ENCODE results near the gene EPSTI1. TPM values are rescaled to one million over a fixed set of nuclear protein-coding genes. Genes with fewer than 3 reads are reported as not detected.

EPSTI1 gene
- total and polyA plus RNA-seq, 11 donors, result 1.3 to 36.1 (median 4.5) TPM

DNA sequence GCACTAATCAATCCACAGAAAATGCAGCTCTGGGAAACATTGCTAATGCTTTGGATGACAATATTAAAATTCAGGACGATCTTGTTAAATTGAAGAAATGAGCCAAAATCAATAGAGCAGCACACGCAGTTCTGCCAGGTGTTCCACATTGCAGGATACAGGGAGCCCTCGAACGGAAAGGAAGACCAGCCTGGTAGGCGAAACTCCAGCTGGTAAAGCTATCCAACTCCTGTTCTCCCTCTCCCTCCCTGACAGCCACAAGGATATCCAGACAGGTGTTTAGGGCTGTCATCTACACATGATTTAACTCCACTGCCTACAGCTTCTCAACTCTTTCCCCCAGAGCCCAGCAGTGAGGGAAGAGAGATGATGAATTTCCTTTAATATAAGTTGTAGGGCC, 67.7 kb downstream of the EPSTI1 start:
- Histone ChIP-seq H3K27me3 (no peaks in the 10 kb centered on the region), H3K4me3 (no peak overlapping the region), H3K9me3 (peaks cover 0 to 6% (median 0%) of the 10 kb centered on the region in 12 donors), H3K4me1 (no peaks in the 10 kb centered on the region), H3K27ac (no peak overlapping the region), H3K36me3 (peaks cover 0 to 85% (median 3%) of the 10 kb centered on the region in 9 donors)
- WGBS, 4 donors, result 88 to 98% (median 90%) methylated on average over 5 of the region's 5 CpGs
- no peak for TF ChIP-seq POLR2A (IDR thresholded peaks at IDR 0.05)
- TF ChIP-seq, protein P1, sequence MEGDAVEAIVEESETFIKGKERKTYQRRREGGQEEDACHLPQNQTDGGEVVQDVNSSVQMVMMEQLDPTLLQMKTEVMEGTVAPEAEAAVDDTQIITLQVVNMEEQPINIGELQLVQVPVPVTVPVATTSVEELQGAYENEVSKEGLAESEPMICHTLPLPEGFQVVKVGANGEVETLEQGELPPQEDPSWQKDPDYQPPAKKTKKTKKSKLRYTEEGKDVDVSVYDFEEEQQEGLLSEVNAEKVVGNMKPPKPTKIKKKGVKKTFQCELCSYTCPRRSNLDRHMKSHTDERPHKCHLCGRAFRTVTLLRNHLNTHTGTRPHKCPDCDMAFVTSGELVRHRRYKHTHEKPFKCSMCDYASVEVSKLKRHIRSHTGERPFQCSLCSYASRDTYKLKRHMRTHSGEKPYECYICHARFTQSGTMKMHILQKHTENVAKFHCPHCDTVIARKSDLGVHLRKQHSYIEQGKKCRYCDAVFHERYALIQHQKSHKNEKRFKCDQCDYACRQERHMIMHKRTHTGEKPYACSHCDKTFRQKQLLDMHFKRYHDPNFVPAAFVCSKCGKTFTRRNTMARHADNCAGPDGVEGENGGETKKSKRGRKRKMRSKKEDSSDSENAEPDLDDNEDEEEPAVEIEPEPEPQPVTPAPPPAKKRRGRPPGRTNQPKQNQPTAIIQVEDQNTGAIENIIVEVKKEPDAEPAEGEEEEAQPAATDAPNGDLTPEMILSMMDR (IDR thresholded peaks at IDR 0.05), result no peak
- DNase-seq (no peak), ATAC-seq (no peak)
- intact Hi-C loops (cut with DNase I), result no loop called here

DNA sequence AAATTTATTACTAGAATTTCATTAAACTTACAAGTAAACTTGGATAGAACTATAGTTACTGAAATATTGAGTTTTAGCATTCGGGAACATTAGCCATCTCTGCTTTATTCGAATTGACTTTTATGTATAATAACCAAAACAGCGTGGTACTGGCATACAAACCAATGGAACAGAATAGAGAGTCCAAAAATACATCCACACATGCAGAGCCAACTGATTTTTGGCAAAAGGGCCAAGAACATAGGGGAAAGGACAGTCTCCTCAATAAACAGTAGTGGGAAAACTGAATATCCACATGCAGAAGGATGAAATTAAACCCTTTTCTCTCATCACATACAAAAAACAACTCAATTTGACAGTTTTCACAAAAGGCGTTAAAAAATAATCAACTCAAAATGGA, 84.3 kb downstream of the EPSTI1 start:
- no peak for DNase-seq

GRCh38 chr13:42906257-42906656, 85.8 kb downstream of the EPSTI1 start:
- no peak for ATAC-seq
- H3K27me3 ChIP-seq, result no peaks in the 10 kb centered on the region
- H3K27ac ChIP-seq, result no peak overlapping the region
- TF ChIP-seq POLR2A (IDR thresholded peaks at IDR 0.05), result no peak
- TF ChIP-seq, protein P1 (IDR thresholded peaks at IDR 0.05), result no peak
- peaks cover 0 to 50% (median 0%) of the 10 kb centered on the region in 9 donors for H3K36me3 ChIP-seq
- WGBS, 4 donors, result 91 to 96% (median 95%) methylated on average over 4 of the region's 4 CpGs
- H3K4me1 ChIP-seq, result no peaks in the 10 kb centered on the region
- intact Hi-C loops (cut with DNase I), result no loop called here
- no peak for DNase-seq
- no peak overlapping the region for H3K4me3 ChIP-seq
- no peaks in the 10 kb centered on the region for H3K9me3 ChIP-seq

More for the DNA sequence above, 84.3 kb downstream of the EPSTI1 start:
- H3K27ac ChIP-seq, result no peak overlapping the region
- H3K27me3 ChIP-seq, result no peaks in the 10 kb centered on the region
- no peaks in the 10 kb centered on the region for H3K4me1 ChIP-seq
- TF ChIP-seq, protein P1 (IDR thresholded peaks at IDR 0.05), result no peak
- no peak for TF ChIP-seq POLR2A (IDR thresholded peaks at IDR 0.05)
- no peak for ATAC-seq
- intact Hi-C loops (cut with DNase I), result no loop called here
- no peak overlapping the region for H3K4me3 ChIP-seq
- no peaks in the 10 kb centered on the region for H3K9me3 ChIP-seq
- peaks cover 0 to 54% (median 0%) of the 10 kb centered on the region in 9 donors for H3K36me3 ChIP-seq
- WGBS, 4 donors, result 79 to 89% (median 85%) methylated on average over 4 of the region's 4 CpGs

- WGBS, 4 donors, result 69 to 84% (median 77%) methylated on average over 2 of the region's 2 CpGs
- TF ChIP-seq POLR2A (IDR thresholded peaks at IDR 0.05), result no peak
- TF ChIP-seq, protein P1 (IDR thresholded peaks at IDR 0.05), result no peak
- DNase-seq (no peak), ATAC-seq (no peak)
- intact Hi-C loops (cut with DNase I), result no loop called here
- no peak overlapping the region for H3K4me3 ChIP-seq
- peaks cover 0 to 56% (median 0%) of the 10 kb centered on the region in 9 donors for H3K36me3 ChIP-seq
- H3K27me3 ChIP-seq, result no peaks in the 10 kb centered on the region
- no peaks in the 10 kb centered on the region for H3K4me1 ChIP-seq
- H3K27ac ChIP-seq, result no peak overlapping the region
- H3K9me3 ChIP-seq, result no peaks in the 10 kb centered on the region
Observed at GRCh38 chr13:42905579-42905978, 86.5 kb downstream of the EPSTI1 start.
